HUES6 (cell line): ENCODE data around the gene RNF138.
"Not testable (repeated sequence)": the region's sequence is repeated elsewhere in the genome, so short reads cannot be mapped to it uniquely, and the experiment has no call there.

Experiments used
- H3K27ac ChIP-seq: 2 replicates; pipeline ENCODE4 v1.7.0; 2013; ENCODE audit warnings: low read depth, mild to moderate bottlenecking, low read length, inconsistent platforms
- H3K27me3 ChIP-seq: 2 replicates; pipeline ENCODE4 v1.6.1; 2013; ENCODE audit warnings: low read length; ENCODE audit not compliant: control insufficient read depth, insufficient read depth
- H3K36me3 ChIP-seq: 2 replicates; pipeline ENCODE4 v1.6.1; 2013; ENCODE audit warnings: low read length; ENCODE audit not compliant: control insufficient read depth, insufficient read depth
- H3K4me1 ChIP-seq: 2 replicates; pipeline ENCODE4 v1.6.1; 2013; ENCODE audit warnings: low read length; ENCODE audit not compliant: control insufficient read depth, insufficient read depth
- H3K4me3 ChIP-seq: 2 replicates; pipeline ENCODE4 v1.5.1; 2013; ENCODE audit warnings: low read depth, low read length
- H3K9ac ChIP-seq: one replicate; pipeline ENCODE4 v1.6.1; 2013; ENCODE audit warnings: mild to moderate bottlenecking, low read length
- H3K9me3 ChIP-seq: 2 replicates; pipeline ENCODE4 v1.6.1; 2013; ENCODE audit warnings: low read depth, low read length; ENCODE audit not compliant: control insufficient read depth, insufficient read depth

The RNF138 gene

GRCh38 chr18:32176745-32177144 lies 85.1 kb downstream of the RNF138 start:
- H3K4me1 ChIP-seq, H3K27ac ChIP-seq, H3K27me3 ChIP-seq, H3K4me3 ChIP-seq, H3K36me3 ChIP-seq, H3K9ac ChIP-seq, H3K9me3 ChIP-seq: not testable (repeated sequence)

DNA sequence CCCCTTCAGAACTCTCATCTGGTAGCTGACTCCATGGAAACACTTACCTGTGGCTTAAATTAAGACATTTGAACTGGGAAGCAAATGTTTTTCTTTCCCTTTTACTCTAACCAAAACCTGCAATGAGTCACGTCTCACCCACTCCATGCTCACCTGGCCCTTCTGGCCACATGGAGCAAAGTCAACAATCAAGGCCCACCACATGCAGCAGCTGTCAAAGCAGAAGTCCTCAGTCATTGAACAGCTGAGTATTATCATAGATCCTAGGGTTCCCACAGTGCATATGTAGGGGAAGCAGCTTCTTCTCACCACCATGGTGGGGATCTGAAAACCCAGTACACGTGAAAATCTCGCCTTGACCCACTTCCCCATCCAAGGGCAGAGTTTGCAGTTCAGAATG lies 85.9 kb downstream of the RNF138 start:
- Histone ChIP-seq H3K9me3 (no peaks in the 10 kb centered on the region), H3K27me3 (no peaks in the 10 kb centered on the region), H3K36me3 (no peaks in the 10 kb centered on the region), H3K9ac (no peak overlapping the region), H3K27ac (no peak overlapping the region), H3K4me1 (no peaks in the 10 kb centered on the region), H3K4me3 (no peak overlapping the region)
